GM18873 (cell line): Measurements from ENCODE around the gene SALL2.
"Not testable (repeated sequence)": the region's sequence is repeated elsewhere in the genome, so short reads cannot be mapped to it uniquely, and the experiment has no call there.

Experiments used
- ATAC-seq: cut with Tn5 transposase; IDR thresholded peaks from one replicate; pipeline ENCODE4 v1.9.1; 2021; ENCODE audit warnings: mild to moderate bottlenecking, moderate library complexity, moderate number of reproducible peaks; ENCODE audit not compliant: unreplicated experiment, low FRiP score

The SALL2 gene

DNA sequence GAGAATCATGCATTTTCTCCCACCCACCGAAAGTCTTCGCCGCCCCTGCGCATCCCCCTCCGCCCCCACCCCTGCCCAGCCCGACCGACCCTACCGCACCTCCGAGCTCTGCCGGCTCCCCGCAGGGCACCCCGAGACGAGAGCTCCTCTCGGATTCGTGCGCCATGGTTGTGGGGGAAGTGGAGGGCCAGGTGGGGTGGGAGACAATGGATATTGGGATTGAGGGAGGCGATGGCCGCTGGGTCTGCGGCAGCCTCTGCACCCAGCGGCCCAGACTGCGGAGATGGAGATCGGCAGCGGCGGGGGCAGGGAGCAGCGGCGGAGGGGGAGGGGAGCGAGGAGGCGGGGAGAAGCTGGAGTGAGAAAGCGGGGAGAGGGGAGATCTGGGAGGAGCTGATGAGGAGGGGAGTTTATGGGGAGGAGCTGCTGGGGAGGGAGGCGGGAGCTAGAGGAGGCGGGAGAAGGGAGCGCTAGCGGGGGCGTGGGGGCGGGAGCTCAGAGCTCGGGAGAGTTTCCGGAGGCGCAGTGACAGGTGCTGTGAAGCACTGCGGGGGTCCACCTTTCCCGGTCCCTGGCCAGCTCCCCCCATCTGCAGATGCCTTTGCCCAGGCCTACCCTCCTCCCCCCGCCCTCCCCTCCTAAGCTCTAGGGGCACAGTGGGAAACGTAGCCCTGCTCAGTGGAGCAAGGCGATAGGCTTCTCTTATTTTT lies at the start of gene SALL2:
Gene SALL2 (minus strand): TSS at position 385 of the 710 bp plus-strand sequence. CDS start 219 bp downstream, at position 166.
- no peak for ATAC-seq

DNA sequence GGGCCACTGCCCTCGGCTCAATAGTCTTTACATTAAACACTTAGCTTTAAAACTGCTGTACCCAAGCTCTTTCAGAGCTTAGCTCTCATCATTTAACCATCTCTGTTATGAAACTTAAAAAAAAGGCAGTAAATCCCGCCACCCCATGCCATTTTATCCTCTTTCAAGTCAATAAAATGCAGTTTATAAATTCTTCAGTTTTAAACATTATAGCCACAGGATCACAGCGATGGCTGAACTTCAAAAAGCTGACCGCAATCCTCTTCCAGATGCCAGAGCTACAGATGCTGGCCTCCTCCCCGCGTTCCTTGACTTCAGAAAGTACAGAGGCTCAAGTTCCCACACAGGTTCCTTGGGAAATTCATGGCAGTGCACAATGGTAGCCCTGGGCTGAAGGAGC lies 49.5 kb upstream of the SALL2 start:
- no peak for ATAC-seq

DNA sequence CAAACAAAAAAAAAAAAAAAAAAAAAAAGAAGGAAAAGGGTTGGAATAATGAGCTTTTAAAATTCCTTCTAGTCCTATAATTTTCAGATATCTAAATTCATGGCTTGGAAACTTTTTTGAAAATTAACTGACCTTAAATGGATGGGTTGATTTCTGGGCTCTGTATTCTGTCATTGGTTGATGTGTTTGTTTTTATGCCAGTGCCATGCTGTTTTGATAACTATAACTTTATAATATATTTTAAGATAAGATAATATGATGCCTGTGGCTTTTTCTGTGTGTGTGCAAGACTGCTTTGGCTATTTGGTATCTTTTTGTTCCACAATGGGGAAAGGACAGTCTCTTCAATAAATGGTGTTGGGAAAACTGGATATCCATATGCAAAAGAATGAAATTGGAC lies 46.5 kb upstream of the SALL2 start:
- ATAC-seq = no peak

DNA sequence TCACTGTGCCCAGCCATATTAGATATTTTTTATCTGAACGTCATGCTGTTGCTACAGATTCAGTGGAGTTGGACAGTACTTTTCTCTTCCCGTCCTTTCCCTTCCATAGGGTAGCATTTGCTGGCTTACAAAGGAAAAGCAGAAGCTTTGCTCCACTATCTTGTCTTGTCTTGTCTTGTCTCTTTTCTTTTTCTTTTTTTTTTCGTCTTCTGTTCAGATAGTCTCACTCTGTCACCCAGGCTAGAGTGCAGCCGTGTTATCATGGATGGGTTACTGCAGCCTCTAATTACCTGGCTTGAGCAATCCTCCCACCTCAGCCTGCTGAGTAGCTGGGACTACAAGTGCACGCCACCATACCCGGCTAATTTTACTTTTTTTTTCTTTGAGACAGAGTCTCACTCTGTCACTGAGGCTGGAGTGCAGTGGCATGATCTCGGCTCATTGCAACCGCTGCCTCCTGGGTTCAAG lies 32.6 kb upstream of the SALL2 start:
- no peak for ATAC-seq

DNA sequence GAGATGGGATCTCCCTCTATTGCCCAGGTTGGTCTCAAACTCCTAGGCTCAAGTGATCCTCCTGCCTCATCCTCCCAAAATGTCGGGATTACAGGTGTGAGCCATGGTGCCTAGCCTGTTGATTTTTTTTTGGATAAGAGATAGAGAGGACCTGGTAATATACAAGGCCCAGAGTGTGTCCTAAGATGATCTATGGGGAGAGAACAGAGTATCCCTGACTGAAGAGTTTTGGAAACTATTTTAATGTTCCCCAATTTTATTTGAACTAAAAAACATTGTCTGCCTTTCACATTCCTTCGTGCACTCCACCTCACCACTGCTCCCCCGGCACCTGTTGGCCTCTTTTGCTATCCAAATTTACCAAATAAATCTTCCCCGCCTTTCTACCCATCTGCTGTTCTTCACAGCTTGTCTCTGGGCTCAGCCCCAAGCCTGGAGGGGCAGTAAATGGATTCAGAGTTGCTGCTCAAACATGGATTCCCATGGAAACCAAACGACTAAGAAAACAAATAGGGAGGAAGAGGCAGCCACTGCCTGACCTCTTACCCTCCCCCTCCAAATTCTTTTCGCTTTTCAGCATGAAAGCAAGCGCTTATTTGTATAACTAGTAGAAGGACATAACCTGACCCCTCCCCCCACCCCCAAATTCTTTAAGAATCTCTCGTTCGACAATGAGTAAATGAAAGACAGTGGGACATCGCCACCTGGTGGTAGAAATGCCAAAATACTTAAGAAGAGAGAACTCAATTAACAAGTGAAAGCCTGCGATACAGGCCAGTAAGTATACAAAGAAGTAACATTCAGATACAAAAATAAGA lies 31.1 kb upstream of the SALL2 start:
- ATAC-seq = no peak

DNA sequence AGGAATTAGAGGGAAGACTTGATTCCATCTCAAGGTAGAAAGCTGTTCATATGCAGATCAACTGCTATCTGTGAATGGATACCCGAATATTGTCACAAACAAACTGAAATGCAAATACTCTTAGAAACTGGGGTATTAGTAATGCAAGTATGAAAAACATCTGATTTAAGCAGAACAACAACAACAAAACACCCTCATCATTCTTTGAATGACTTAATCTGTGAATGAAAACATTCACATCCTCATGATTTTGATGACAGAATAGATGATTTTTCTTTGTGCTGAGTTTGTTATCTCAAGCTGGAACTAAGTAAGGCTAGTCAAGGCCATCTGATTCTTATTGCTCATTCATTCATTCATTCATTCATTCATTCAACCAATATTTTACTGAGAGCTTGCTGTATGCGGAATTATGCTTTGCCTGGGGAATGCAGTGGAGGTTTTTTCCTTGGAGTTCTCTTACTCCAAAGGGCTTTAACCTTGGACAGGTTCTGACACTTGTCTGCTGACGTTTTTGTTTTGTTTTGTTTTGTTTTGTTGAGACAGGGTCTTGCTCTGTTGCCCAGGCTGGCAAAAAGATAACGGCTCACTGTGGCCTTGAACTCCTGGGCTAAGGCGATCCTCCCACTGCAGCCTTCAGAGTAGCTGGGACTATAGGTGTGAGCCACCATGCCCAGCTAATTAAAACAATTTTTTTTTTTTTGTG lies 30.4 kb upstream of the SALL2 start:
- ATAC-seq = no peak

DNA sequence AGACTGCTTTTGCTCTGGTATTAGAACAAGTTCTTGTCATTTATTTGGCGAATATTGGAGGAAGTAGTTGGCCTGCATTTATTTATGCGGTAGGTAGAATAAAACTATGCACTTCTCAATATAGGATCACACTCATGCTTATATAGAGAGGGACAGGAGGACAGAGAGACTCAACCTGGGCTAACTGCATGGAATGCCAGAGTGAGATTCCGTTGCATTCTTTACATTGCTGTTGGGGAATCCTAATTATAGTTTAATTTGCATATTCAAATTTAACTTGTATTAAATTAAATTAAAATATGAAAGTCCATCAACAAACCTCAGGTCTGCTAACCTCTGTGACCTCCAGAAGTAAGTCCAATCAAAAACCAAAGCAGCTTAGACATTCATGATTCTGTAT lies 27.1 kb upstream of the SALL2 start:
- no peak for ATAC-seq

DNA sequence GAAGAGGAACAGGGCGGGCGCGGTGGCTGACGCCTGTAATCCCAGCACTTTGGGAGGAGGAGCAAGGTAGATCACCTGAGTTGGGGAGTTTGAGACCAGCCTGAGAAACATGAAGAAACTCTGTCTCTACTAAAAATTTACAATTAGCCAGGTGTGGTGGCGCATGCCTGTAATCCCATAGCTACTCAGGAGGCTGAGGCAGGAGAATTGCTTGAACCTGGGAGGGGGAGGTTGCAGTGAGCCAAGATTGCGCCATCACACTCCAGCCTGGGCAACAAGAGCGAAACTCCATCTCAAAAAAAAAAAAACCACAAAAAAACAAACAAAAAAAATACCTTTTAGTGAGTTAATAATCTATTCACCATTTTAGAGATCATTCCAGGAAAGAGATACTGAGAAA lies 18.4 kb upstream of the SALL2 start:
- not testable (repeated sequence) for ATAC-seq

DNA sequence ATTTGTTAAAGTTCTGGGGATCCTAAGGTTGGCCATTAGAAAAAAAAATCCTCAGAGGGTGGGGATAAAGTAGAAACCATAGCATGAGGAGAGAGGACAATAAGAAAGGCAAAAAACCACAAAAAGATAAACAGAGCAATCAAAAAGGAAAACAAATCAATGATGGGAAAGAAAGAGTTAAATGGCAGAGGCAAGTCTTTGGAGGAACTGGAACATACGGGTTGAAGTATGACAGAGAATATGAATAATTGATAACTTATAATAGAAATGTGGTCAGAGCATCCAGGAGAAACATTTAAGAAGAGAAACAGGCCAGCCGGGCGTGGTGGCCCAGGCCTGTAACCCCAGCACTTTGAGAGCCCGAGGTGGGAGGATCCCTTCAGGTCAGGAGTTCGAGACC lies 17.8 kb upstream of the SALL2 start:
- no peak for ATAC-seq

DNA sequence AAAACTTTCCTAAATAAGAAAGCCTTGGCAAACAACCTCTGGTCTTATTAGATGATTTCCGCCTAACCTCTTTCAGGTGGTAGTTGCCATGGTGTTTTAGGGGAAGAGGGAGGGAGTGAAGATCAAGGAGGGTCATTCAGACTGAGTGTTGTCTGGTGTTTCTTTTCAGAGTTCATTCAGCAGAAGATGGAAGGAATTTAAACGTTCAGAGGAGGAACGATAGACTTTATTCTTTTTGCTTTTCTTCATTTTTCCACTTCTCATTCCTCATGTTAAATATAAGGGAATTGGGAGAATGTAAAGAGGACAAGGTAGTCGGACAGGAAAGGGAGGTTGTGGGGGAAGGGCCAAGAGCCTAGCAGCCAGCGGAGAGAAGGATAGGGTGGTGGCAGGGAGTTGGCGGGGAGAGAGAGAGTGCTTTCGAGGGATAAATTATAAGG lies 17.4 kb upstream of the SALL2 start:
- ATAC-seq = no peak

DNA sequence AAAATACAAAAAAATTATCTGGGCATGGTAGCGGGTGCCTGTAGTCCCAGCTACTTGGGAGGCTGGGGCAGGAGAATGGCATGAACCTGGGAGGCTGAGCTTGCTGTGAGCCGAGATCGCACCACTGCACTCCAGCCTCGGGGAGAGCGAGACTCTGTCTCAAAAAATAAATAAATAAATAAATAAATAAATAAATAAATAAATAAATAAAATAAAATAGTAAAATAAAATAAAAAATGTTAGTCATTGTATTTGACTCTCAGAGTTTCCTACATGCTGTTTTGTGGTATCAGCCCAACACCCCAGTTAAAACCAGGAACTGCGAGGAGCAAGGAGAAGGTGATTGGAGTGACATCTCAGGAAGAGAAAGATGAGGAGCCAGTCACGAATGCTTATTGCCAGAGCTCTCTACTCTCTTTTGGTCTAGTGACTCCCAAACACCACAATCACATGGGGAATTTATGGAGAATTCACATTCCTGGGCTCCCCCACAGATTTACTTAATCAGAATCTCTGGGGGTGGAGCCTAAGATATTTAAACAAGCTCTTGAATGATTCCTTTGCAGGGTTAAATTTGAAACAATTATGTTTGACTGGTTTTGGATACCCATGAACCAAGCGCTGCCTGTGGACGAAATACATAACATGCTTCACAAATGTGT lies 15.4 kb upstream of the SALL2 start:
- no peak for ATAC-seq

DNA sequence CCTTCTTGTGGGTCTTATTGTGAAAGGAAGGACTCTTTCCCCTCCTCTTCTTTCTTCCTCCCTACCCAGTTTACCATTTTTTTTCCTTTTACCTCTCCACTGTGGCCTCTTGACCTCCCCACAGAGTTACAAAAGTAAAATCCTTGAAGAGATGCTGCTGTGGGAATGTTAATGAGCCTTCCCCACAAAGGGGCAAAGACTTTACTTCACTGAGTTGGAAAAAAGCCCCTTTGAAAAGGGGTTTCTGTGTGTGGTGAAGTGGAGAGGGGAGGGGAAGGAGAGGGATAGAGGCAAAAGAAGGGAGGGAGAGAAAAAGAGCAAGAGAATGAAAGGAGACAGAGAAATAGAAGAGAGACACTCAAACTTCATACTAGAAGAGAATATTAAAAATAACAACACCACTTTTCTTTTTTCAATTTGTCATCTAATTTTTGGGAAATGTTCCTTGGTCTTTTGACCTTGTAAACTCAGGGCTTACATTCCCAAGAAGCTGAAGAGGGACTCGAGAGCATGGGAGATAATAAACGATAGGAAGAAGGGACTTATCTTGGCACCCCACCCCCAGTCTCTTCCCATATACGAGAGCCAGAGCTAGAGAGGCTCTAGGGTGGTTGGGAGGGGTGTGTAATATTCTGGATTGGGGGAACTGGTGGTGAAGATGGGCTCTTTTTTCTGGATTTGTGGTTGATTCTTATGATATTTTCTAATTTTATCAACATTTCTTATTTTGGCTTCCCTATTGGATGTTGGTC lies 13.2 kb upstream of the SALL2 start:
- ATAC-seq = no peak

DNA sequence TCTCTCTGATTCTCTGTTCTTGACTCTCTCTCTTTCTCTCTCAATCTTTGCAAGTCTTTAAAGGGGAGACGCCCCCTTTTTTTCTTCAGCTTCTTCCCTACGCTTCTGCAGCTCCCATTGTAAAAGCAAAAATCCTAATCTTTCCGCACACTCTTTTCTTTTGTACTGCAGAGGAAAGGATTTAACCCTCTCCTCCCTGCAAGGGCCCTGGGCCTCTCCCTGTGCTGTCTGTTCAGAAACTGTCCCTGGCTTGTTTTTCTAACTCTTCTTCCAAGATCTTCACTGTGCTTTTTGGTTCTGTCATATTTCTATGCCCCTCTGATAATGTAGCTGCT lies 10.9 kb upstream of the SALL2 start:
- no peak for ATAC-seq

DNA sequence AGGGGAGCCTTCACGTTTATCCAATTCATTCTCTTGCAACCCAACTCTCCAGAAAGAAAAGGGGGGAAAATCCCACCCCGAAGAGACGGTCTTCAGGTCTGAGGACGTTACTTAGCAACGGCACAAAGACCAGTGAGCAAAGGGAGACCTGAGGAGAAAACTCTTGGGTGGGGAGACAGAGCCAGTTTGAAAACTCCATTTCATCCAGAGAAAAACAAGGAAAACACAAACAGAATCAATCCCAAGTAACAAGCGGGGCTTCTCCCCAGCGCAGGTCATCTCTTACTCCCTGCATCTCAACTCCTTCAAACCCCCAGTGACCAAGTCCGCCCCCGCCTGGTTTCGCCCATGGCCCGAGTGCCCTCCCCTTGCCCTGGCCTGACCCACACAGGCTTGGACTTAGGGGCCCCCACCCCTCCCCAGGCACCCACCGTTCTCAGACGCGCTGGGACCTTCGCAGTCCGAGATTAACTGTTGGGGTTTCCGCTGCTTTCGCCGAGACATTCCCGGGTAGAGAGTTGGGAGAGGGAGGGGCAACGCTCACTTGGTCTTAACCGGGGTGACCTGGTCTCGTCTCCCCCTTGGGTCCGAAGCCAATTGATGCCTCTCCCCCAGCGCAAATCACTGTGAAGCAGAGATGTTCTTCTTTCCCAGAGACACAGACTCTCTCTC lies 10.4 kb upstream of the SALL2 start:
- no peak for ATAC-seq

DNA sequence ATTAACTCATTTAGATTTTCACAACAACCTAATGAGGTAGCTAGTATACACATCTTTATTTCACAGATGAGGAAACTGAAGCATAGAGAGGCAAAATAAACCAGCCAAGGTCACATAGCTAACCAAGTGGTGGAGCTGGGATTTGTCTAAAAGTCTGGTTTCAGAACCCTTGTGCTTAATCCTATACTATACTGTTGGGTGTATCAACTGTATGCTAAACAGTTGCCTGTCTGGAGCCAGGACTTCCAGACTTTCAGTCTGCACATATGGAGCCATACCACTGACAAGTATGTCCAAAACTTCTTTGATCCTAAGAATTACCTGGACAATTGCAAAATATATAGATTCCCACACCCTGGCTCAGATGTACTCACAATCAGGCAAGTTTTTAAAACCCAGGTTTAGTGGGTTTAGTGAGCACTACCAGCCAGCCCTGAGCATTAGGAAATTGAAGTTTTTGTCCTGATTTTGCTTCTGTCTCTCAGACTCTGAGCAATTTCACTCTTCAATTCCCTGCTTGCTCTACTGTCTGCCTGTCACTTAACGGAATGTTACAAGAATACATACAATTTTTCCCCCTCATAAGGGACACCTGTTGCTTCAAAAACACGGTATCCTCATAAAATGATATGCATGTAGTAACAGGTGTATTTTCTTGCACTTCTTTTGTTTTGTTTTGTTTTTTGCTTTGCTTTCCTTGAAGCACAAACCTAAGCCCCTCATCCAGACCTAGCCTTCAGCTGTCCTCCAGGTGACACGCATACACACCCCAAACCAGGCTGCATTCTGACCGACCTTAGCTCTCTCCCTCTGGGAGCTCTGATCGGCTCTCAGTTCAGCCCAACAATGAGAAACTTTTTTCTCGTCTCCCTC lies 9.6 kb upstream of the SALL2 start:
- no peak for ATAC-seq

DNA sequence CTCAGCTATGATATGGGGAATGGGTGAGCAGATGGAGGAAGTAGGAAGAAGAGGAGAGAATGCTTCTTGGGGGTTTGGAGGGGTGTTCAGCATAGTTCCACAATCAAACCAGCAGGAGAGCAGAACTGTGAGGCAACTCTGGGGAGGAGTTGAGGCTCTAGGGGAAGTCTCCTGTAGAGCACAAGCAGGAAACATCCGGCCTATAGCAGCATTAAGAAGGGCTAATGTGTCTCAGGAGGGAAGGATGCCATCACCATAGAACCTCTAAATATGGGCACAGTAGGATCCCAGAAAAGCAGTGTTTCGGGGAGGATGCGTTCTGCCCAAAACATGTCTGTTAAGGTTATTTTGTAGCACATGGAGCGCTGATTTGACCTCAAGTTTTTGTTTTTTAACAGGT lies 8.4 kb upstream of the SALL2 start:
- ATAC-seq = no peak

DNA sequence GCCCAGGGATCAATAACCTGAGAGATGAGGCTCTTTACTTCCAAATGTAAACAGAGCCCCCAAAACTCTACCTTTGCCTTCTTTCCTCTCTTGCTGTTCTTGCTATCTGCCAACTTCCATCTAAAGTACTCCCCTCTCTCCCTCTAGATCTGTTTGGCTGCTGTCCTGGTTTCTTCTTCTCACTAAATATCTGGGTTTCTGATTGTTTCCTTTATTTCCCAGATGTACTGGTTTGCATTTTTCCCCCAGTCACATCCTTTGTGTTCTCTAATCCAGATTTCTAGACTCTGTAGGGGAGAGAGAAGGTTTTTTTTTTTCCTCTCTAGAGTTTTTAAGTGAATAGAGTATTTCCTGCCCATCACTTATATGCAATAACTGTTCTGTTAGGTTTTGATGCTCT lies 7.1 kb upstream of the SALL2 start:
- no peak for ATAC-seq

DNA sequence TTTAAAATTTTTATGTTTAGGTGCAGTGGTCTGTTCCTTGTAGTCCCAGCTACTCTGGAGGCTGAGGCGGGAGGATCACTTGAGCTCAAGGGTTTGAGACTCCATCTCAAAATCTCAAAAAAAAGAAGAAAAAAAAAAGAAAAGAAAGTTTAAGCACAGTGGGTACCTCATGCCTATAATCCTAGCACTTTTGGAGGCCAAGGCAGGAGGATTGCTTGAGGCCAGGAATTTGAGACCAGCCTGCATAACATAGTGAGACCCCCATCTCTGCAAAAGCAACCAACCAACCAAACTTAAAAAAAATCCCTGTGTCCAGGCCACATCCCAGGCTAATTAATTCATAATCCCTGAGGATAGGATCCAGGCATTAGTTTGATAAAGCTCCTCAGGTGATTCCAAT lies 3.4 kb upstream of the SALL2 start:
- ATAC-seq = no peak
